Left colon (tissue), 2 donors: ENCODE data around the gene CEACAM7. TPM values are rescaled to one million over a fixed set of nuclear protein-coding genes. Genes with fewer than 3 reads are reported as not detected.

Experiments used
- ATAC-seq: fragments of 200-7000 bp; cut with Tn5 transposase; one replicate; pipeline ENCODE4 v1.9.1; 2020; ENCODE audit warnings: mild to moderate bottlenecking, moderate library complexity
- DNase-seq, 2 donors: peaks; one replicate each; pipeline ENCODE4 v3.0.0-alpha.2; 2020
- intact Hi-C, 2 donors: fragments of 100-400 bp; cut with DNase I in 1 of 2; cut with micrococcal nuclease in 1 of 2; formaldehyde crosslinking; loops; one replicate each; pipeline versions ENCODE4 v1.11.2 to v1.14.0; 2022; cut with DNase I, micrococcal nuclease
- total RNA-seq, 2 donors: library from RNA; stranded (reverse); fragmentation: NEBNext Ultra II Directional; extraction: Animal tissue kit (Norgen Biotek cat#: 25700); gene quantifications; one replicate each; pipeline ENCODE4 v1.2.1, GENCODE V29; 2021
- donor health status: DM: no; HTN: no; CAD: no.
- donor health status: DM: yes; HTN: yes; CAD: no.

The CEACAM7 gene
- total RNA-seq, 2 donors from 2014 or later = 2,049 to 2,156 TPM

GRCh38 chr19:41702171-41702651 lies 14.1 kb upstream of the CEACAM7 start:
- DNase-seq = peak in 1 of 2 donors; percentile 6
- no peak for ATAC-seq
- intact Hi-C loops = no loop called here

- peak; percentile 14 for ATAC-seq
- intact Hi-C loops = no loop called here
- peak; percentile 27 to 58 for DNase-seq
Observed at GRCh38 chr19:41701401-41702075, 13.5 kb upstream of the CEACAM7 start.

GRCh38 chr19:41700381-41701195 lies 12.5 kb upstream of the CEACAM7 start:
- DNase-seq (peak in 1 of 2 donors; percentile 25), ATAC-seq (no peak)
- intact Hi-C loops = no loop called here

- ATAC-seq (no peak), DNase-seq (no peak)
- intact Hi-C loops = no loop called here
Observed at GRCh38 chr19:41699968-41700323, 11.9 kb upstream of the CEACAM7 start.

GRCh38 chr19:41699231-41699967 lies 11.3 kb upstream of the CEACAM7 start:
- no peak for DNase-seq
- peak; percentile 52 for ATAC-seq
- intact Hi-C loops = no loop called here

- DNase-seq (peak in 1 of 2 donors; percentile 35), ATAC-seq (peak; percentile 84)
- intact Hi-C loops = no loop called here
Observed at GRCh38 chr19:41698746-41699230, 10.7 kb upstream of the CEACAM7 start.

- DNase-seq = no peak
- no peak for ATAC-seq
- intact Hi-C loops = no loop called here
Observed at GRCh38 chr19:41697198-41697855, 9.3 kb upstream of the CEACAM7 start.

GRCh38 chr19:41696402-41697197 lies 8.5 kb upstream of the CEACAM7 start:
- ATAC-seq (no peak), DNase-seq (peak in 1 of 2 donors; percentile 53)
- intact Hi-C loops = no loop called here

- intact Hi-C loops = no loop called here
- DNase-seq (no peak), ATAC-seq (no peak)
Observed at GRCh38 chr19:41695745-41696144, 7.7 kb upstream of the CEACAM7 start.

- DNase-seq = no peak
- no peak for ATAC-seq
- intact Hi-C loops = no loop called here
Observed at GRCh38 chr19:41694831-41695635, 7.0 kb upstream of the CEACAM7 start.

- intact Hi-C loops = no loop called here
- DNase-seq = no peak
- no peak for ATAC-seq
Observed at GRCh38 chr19:41694196-41694595, 6.1 kb upstream of the CEACAM7 start.

- ATAC-seq (peak; percentile 56), DNase-seq (peak; percentile 27 to 49)
- intact Hi-C loops = no loop called here
Observed at GRCh38 chr19:41691268-41691970, 3.3 kb upstream of the CEACAM7 start.

- DNase-seq (no peak), ATAC-seq (no peak)
- intact Hi-C loops = no loop called here
Observed at GRCh38 chr19:41690801-41691065, 2.7 kb upstream of the CEACAM7 start.

GRCh38 chr19:41689993-41690800 lies 2.1 kb upstream of the CEACAM7 start:
- ATAC-seq (no peak), DNase-seq (no peak)
- intact Hi-C loops = no loop called here

- no peak for ATAC-seq
- DNase-seq = no peak
- intact Hi-C loops = no loop called here
Observed at GRCh38 chr19:41688687-41689086, 617 bp upstream of the CEACAM7 start.

- intact Hi-C loops = no loop called here
- DNase-seq (no peak), ATAC-seq (no peak)
Observed at GRCh38 chr19:41687419-41687818, 651 bp downstream of the CEACAM7 start.
